ENCODE results near the gene SENP7. TPM values are rescaled to one million over a fixed set of nuclear protein-coding genes. Genes with fewer than 3 reads are reported as not detected.

SENP7 gene
- total RNA-seq, 1 donor from 2014 or later, result 20.0 TPM

GRCh38 chr3:101527906-101528305, 14.9 kb upstream of the SENP7 start:
- DNase-seq (no peak), ATAC-seq (no peak)
- TF ChIP-seq CTCF (IDR thresholded peaks at IDR 0.05), result no peak
- no peaks in the 10 kb centered on the region for H3K27me3 ChIP-seq
- H3K4me3 ChIP-seq, result no peak overlapping the region
- no peaks in the 10 kb centered on the region for H3K4me1 ChIP-seq
- H3K9me3 ChIP-seq, result no peaks in the 10 kb centered on the region
- intact Hi-C loops (cut with DNase I), result no loop called here
- no peak overlapping the region for H3K27ac ChIP-seq
- no peaks in the 10 kb centered on the region for H3K36me3 ChIP-seq

GRCh38 chr3:101527441-101527840, 14.4 kb upstream of the SENP7 start:
- no peak overlapping the region for H3K4me3 ChIP-seq
- no peak for TF ChIP-seq CTCF (IDR thresholded peaks at IDR 0.05)
- H3K27me3 ChIP-seq, result no peaks in the 10 kb centered on the region
- DNase-seq (no peak), ATAC-seq (no peak)
- no peaks in the 10 kb centered on the region for H3K4me1 ChIP-seq
- intact Hi-C loops (cut with DNase I), result no loop called here
- no peaks in the 10 kb centered on the region for H3K36me3 ChIP-seq
- no peaks in the 10 kb centered on the region for H3K9me3 ChIP-seq
- H3K27ac ChIP-seq, result no peak overlapping the region

GRCh38 chr3:101521211-101521701, 8.2 kb upstream of the SENP7 start:
- H3K36me3 ChIP-seq, result no peaks in the 10 kb centered on the region
- intact Hi-C loops (cut with DNase I), result no loop called here
- H3K4me1 ChIP-seq, result peaks cover 3% of the 10 kb centered on the region
- no peak for DNase-seq
- H3K4me3 ChIP-seq, result no peak overlapping the region
- H3K9me3 ChIP-seq, result no peaks in the 10 kb centered on the region
- no peak overlapping the region for H3K27ac ChIP-seq
- TF ChIP-seq CTCF (IDR thresholded peaks at IDR 0.05), result no peak
- no peak for ATAC-seq
- H3K27me3 ChIP-seq, result no peaks in the 10 kb centered on the region

- ATAC-seq, result no peak
- Histone ChIP-seq H3K36me3 (no peaks in the 10 kb centered on the region), H3K4me3 (no peak overlapping the region), H3K9me3 (no peaks in the 10 kb centered on the region), H3K27me3 (no peaks in the 10 kb centered on the region), H3K27ac (no peak overlapping the region), H3K4me1 (peaks cover 3% of the 10 kb centered on the region)
- TF ChIP-seq CTCF (IDR thresholded peaks at IDR 0.05), result no peak
- DNase-seq, result no peak
- intact Hi-C loops (cut with DNase I), result no loop called here
These were observed 6.8 kb upstream of the SENP7 start for GRCh38 chr3:101519685-101520365.

GRCh38 chr3:101518421-101518871, 5.4 kb upstream of the SENP7 start:
- peak; percentile 22 for ATAC-seq
- no peak overlapping the region for H3K4me3 ChIP-seq
- H3K27me3 ChIP-seq, result no peaks in the 10 kb centered on the region
- no peak for TF ChIP-seq CTCF (IDR thresholded peaks at IDR 0.05)
- no peaks in the 10 kb centered on the region for H3K36me3 ChIP-seq
- peaks cover 7% of the 10 kb centered on the region for H3K4me1 ChIP-seq
- no peaks in the 10 kb centered on the region for H3K9me3 ChIP-seq
- DNase-seq, result no peak
- intact Hi-C loops (cut with DNase I), result no loop called here
- no peak overlapping the region for H3K27ac ChIP-seq
